OCI-LY7 (cell line): Measurements from ENCODE around the gene ILKAP.

Source experiments
- EZH2phosphoT487 ChIP-seq: fragments of 200-600 bp; sonication (generic); IDR thresholded peaks from 2 replicates; pipeline ENCODE4 v1.6.1; 2018; ENCODE audit warnings: low read depth, borderline replicate concordance, mild to moderate bottlenecking, mixed run types, antibody characterized with exemption, low read length, moderate library complexity, mixed read lengths
- TF ChIP-seq, protein P1 (sequence below): fragments of 200-600 bp; sonication (generic); conservative IDR thresholded peaks from 2 replicates; pipeline ENCODE4 v1.5.1; 2014; ENCODE audit warnings: mild to moderate bottlenecking, antibody characterized with exemption, low read length, moderate library complexity, mixed read lengths

GRCh38 chr2:238236571-238236970, 33.1 kb upstream of the ILKAP start:
- TF ChIP-seq, protein P1, sequence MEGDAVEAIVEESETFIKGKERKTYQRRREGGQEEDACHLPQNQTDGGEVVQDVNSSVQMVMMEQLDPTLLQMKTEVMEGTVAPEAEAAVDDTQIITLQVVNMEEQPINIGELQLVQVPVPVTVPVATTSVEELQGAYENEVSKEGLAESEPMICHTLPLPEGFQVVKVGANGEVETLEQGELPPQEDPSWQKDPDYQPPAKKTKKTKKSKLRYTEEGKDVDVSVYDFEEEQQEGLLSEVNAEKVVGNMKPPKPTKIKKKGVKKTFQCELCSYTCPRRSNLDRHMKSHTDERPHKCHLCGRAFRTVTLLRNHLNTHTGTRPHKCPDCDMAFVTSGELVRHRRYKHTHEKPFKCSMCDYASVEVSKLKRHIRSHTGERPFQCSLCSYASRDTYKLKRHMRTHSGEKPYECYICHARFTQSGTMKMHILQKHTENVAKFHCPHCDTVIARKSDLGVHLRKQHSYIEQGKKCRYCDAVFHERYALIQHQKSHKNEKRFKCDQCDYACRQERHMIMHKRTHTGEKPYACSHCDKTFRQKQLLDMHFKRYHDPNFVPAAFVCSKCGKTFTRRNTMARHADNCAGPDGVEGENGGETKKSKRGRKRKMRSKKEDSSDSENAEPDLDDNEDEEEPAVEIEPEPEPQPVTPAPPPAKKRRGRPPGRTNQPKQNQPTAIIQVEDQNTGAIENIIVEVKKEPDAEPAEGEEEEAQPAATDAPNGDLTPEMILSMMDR = no peak
- no peak for TF ChIP-seq EZH2phosphoT487
